Stimulated activated CD4-positive, alpha-beta T cell treated with anti-CD3 and anti-CD28 coated beads, Interleukin-15, amount 100 ng/mL, for 24 hours (primary cell): Measurements from ENCODE around the gene RASD2.
"Not testable (repeated sequence)": the region's sequence is repeated elsewhere in the genome, so short reads cannot be mapped to it uniquely, and the experiment has no call there.

Experiments
- DNase-seq: peaks from one replicate; pipeline ENCODE4 v3.0.0-alpha.2; 2020

The RASD2 gene

DNA sequence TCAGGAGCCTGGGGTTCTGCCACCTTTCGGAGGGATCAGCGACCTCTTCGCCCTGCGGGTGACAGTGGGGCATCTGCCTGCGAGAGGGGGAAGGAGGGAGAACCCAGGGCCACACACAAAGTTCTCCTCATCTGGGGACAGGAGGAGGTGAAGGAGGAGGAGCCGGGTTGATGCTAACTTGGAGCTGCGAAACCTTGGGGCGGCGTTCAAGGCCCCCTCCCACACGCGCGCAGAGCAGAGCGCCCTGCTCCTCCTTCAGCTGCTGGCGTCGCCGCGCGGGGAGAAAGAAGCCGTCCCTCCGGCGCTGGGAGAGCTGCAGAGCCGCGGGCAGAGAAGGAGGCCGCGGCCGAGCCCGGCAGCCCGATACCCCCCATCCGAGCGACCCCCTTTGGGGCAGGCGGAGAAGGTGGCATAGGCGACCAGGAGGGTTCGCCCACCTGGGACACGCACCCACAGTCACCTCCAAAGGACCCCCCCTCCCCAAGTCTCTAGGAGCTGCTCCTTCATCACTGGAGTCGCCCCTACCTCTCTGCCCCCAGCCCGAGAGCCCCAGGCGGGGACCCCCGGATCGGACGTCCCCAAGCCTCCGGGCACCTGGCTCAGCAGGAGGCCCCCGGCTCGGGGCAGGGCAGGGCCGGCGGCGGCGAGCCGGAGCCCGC is at the start of gene RASD2:
TSS of gene RASD2 (plus strand) at position 237 of the 659 bp plus-strand sequence. CDS start 5,979 bp downstream, outside the sequence.
- peak; percentile 64 for DNase-seq

GRCh38 chr22:35491061-35491907 is 49.3 kb upstream of the RASD2 start:
- DNase-seq: not testable (repeated sequence)

GRCh38 chr22:35491908-35492380 is 48.7 kb upstream of the RASD2 start:
- no peak for DNase-seq

- DNase-seq: no peak
Observed at GRCh38 chr22:35493074-35493473, 47.6 kb upstream of the RASD2 start.

GRCh38 chr22:35495711-35496110 is 44.9 kb upstream of the RASD2 start:
- DNase-seq: not testable (repeated sequence)

- no peak for DNase-seq
Observed at GRCh38 chr22:35496768-35497312, 43.8 kb upstream of the RASD2 start.

DNA sequence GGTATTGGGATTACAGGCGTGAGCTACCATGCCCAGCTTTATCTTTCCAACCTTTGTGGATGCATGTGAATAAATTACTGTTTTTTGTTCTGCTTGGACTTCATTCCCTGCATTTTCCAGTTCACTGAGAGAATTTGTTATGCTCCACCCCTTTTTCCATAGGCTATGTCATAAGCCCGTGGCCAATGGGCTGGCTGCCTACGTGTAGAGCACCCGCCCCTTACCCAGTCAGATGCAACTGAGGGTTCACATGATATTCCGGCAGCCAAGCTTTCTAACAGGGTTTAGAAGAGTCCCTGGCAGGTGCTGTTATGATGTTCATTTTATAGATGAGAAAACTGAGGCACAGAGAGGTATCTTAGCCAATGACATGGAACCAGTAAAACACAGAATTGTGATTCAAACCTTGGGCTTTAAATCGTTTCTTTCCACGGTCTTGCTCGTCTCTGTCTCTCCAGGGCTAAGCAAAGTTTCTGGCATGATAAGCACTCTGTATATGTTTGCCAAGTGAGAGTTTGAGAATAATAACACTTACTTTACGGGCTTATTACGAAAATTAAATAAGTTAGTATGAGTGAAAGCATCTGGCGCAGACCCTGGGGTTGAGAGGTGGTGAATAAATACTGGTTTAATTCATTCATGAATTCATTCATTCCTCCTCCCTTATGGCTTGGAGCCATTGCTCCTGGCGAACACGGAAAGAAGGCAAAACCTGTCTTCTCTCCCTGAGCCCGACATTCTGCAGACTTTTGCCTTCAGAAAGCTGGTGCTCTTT is 42.4 kb upstream of the RASD2 start:
- no peak for DNase-seq

DNA sequence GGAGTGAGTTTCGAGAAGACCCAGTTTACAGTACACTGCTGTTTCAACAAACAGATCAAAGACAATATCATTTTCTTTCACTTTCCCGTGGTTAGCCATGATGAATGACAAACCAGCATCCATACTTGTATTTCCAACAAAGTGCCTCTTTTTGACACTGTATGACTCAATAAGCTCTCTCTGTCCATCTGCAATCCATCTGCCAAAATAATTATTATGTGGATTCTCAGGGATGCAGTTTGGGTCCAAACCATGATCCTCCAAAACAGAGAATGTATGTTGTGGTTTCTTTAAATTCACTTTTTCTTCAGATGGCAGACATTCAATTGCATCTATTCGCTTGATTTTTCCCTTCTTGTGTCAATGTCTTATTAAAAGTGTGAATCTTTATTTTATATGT is 37.8 kb upstream of the RASD2 start:
- DNase-seq: no peak

DNA sequence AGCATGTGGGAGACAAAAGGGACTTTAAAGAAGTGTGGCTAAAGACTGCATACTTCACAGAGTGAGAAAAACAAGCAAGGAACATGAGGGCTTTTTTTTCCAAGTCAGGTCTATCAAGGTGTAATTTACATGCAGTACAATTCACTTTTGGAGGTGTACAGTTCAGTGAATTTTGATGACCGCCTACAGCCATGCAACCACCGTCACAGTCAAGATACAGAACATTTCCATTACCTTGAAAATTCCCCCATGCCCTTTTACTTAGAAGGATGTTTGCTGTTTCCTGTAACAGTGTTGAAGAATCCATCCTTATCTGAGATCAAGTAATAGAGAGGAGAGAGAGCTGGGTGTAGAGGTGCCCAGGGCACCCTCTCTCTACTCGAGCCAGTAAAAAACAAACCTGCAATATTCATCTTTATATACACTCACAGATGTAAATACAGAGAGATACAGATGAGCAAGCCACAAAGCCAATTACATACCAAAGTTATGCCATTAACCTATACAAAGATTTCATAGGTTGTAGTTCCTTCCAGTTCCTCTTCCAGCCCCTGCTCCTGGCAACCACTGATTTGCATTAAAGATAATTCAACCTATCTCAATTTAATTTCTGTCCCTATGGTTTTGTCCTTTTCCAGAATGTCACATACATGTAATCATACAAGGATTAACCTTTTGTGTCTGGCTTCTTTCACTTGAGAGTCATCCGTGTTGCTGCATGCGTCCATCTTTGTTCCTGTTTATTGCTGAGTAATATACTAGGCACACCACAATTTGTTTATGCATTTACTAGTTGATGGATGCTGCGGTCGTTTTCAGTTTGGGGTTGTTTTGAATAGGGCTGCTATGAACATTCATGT is 35.0 kb upstream of the RASD2 start:
- DNase-seq: no peak

GRCh38 chr22:35506259-35506570 is 34.4 kb upstream of the RASD2 start:
- DNase-seq: no peak

GRCh38 chr22:35507851-35508250 is 32.8 kb upstream of the RASD2 start:
- not testable (repeated sequence) for DNase-seq

GRCh38 chr22:35509451-35509850 is 31.2 kb upstream of the RASD2 start:
- DNase-seq: no peak

- DNase-seq: no peak
Observed at GRCh38 chr22:35509960-35510359, 30.7 kb upstream of the RASD2 start.

- DNase-seq: no peak
Observed at GRCh38 chr22:35510481-35510934, 30.1 kb upstream of the RASD2 start.

GRCh38 chr22:35510951-35511350 is 29.7 kb upstream of the RASD2 start:
- DNase-seq: no peak

GRCh38 chr22:35514366-35514765 is 26.3 kb upstream of the RASD2 start:
- no peak for DNase-seq

- not testable (repeated sequence) for DNase-seq
Observed at GRCh38 chr22:35515952-35516351, 24.7 kb upstream of the RASD2 start.

DNA sequence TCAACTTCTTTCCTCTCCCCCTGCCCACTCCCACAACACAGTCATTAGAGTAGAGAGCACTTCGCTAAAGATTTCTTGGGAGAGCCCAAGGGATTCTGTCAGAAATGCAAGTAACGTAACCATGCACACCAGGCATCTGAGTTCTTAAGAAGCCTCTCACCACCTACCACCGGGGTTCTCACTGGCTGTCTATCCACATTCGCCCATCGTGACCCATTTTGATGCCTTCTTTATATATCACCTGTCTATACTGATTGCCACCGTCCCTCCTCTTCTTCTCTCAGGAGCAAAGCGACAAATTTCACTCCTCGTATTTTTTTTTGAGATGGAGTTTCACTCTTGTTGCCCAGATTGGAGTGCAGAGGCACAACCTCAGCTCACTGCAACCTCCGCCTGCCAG is 23.9 kb upstream of the RASD2 start:
- no peak for DNase-seq

- DNase-seq: no peak
Observed at GRCh38 chr22:35517207-35517606, 23.4 kb upstream of the RASD2 start.

DNA sequence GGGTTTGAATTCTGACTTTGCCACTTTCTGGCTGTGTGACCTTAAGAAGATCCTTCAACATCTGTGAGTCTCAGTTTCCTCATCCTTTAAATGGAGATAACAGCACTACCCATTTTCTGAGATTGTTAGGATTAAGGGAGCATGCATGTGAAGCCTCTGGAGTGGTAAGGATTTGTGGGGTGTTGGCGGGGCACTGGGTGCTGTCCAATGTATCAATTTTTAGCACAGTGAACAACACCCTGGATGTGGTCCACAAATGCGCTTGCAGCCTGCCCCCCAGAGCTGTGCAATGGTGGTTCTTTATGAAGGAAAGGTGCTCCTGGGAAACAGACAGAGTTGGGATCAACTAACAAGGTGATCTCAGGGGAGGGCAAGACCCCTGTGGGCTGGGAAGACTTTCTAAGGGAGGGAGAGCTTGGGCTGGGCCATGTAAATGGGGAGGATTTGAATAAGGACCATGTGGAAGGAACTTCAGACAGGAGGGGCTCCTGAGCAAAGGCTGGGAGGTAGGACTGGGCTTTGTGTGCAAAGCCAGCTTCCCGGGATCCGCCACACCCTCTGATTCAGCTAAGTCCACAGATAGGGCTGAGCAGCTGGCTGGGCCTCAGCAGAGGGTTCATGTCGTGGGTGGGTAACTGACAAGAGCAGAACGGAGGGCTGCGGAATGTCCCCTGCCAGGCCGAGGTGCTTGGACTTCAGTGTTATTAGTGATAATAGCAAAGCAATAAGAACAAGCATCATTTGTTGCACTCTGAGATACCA is 22.7 kb upstream of the RASD2 start:
- DNase-seq: no peak

DNA sequence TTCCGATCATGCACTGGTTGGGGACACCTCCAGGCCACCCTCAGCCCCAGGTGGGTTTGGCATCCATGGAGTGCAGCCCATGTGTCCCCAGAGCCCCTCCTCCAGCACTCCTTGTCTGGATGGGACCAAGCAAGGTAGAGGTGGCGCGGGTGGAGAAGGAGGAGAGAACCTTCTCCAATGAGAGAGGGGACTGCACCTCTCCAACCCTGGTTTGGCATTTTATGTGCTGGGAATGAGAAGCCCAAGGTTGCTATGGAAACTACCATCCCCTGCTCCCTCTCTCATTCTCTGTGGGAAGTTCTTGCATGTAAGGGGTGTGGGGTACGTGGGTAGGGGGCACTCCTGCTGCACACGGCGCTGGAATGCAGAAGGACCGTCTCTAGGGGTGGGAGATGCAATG is 21.8 kb upstream of the RASD2 start:
- DNase-seq: no peak
